Kidney epithelial cell (primary cell): ENCODE measurements around the gene ANKRD13C. TPM values are rescaled to one million over a fixed set of nuclear protein-coding genes. Genes with fewer than 3 reads are reported as not detected.

ENCODE experiments used
- DNase-seq: peaks from one replicate; pipeline ENCODE4 v3.0.0-alpha.2; 2010; ENCODE audit warnings: low read depth
- H3K27me3 ChIP-seq: 2 replicates; pipeline ENCODE4 v1.6.0; 2011; ENCODE audit warnings: low read length; ENCODE audit not compliant: control insufficient read depth, insufficient read depth
- H3K36me3 ChIP-seq: 2 replicates; pipeline ENCODE4 v1.5.1; 2011; ENCODE audit warnings: low read length; ENCODE audit not compliant: control insufficient read depth, insufficient read depth
- H3K4me3 ChIP-seq: 2 replicates; pipeline ENCODE4 v1.5.1; 2011; ENCODE audit warnings: low read depth, mild to moderate bottlenecking, control low read depth, low read length
- total RNA-seq: library from RNA; depleted of rRNA; stranded (reverse); fragments of >200 nt; gene quantifications from 2 replicates; pipeline ENCODE4 v1.2.3, GENCODE V29; 2015
- TF ChIP-seq, protein P1 (sequence below): IDR thresholded peaks from 2 replicates; pipeline ENCODE4 v1.5.1; 2011; ENCODE audit warnings: mild to moderate bottlenecking, moderate library complexity, low read length, control low read depth, inconsistent platforms; ENCODE audit not compliant: insufficient read depth, poor library complexity, severe bottlenecking

Gene ANKRD13C
- total RNA-seq, 1 donor from 2014 or later = 15.0 TPM

DNA sequence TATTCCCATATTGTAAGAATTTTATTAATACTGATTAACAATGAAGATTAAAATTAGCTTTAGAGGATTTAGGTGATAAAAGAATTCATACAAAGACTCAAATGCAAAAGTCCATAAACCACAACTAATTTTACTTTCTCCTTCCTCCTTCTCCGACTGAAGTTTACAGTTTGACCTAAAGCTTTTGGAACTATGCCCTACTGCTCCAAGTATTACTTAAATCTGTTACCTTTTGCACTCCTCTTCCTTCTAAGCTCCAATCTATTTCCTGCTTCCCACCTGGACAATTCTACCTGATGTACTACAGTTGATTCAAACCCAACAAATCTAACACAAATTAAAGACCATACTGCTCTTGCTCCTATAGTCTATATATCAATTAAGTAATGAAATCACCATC lies 36.3 kb downstream of the ANKRD13C start:
- Histone ChIP-seq H3K36me3 (no peaks in the 10 kb centered on the region), H3K27me3 (no peaks in the 10 kb centered on the region), H3K4me3 (no peak overlapping the region)
- TF ChIP-seq, protein P1, sequence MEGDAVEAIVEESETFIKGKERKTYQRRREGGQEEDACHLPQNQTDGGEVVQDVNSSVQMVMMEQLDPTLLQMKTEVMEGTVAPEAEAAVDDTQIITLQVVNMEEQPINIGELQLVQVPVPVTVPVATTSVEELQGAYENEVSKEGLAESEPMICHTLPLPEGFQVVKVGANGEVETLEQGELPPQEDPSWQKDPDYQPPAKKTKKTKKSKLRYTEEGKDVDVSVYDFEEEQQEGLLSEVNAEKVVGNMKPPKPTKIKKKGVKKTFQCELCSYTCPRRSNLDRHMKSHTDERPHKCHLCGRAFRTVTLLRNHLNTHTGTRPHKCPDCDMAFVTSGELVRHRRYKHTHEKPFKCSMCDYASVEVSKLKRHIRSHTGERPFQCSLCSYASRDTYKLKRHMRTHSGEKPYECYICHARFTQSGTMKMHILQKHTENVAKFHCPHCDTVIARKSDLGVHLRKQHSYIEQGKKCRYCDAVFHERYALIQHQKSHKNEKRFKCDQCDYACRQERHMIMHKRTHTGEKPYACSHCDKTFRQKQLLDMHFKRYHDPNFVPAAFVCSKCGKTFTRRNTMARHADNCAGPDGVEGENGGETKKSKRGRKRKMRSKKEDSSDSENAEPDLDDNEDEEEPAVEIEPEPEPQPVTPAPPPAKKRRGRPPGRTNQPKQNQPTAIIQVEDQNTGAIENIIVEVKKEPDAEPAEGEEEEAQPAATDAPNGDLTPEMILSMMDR = no peak
- no peak for DNase-seq

DNA sequence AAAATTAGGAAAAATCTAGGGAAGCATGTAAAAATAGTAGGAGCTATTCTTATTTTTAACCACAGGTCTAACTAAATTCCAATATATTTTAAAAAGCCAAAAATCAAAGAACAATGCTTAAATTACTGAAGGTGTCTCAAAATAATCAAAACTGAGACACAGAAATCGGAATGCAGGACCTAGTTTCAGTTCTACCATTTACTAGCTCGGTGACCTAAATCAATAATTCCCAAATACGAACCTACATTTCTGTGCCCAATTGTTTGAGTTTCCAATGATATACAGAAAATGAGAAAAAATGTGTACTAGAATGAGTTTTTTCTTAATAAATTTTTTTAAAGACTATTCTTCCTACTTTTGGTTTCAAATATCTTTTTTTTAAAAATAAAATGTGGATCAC lies 37.4 kb downstream of the ANKRD13C start:
- Histone ChIP-seq H3K4me3 (no peak overlapping the region), H3K27me3 (no peaks in the 10 kb centered on the region), H3K36me3 (no peaks in the 10 kb centered on the region)
- DNase-seq = no peak
- TF ChIP-seq, protein P1 = no peak

DNA sequence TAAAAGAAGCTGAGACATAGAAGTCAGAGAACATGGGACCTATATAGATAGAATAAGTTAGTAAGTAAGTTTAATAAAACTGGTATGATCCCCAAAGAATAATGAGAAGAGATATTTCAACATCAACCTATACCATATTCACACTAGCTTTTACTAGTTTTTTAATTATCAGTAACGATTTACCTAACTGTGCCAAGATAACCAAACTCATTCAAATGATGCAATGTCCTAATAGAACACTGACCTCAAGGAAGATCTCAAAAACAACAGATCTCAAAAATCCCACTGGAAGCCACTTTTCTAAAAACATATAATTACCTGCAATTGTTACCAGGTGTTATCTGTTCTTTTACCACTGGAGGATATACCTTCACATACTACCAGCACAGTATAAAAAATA lies 38.7 kb downstream of the ANKRD13C start:
- no peaks in the 10 kb centered on the region for H3K27me3 ChIP-seq
- no peaks in the 10 kb centered on the region for H3K36me3 ChIP-seq
- DNase-seq = no peak
- H3K4me3 ChIP-seq = no peak overlapping the region
- TF ChIP-seq, protein P1 = no peak

DNA sequence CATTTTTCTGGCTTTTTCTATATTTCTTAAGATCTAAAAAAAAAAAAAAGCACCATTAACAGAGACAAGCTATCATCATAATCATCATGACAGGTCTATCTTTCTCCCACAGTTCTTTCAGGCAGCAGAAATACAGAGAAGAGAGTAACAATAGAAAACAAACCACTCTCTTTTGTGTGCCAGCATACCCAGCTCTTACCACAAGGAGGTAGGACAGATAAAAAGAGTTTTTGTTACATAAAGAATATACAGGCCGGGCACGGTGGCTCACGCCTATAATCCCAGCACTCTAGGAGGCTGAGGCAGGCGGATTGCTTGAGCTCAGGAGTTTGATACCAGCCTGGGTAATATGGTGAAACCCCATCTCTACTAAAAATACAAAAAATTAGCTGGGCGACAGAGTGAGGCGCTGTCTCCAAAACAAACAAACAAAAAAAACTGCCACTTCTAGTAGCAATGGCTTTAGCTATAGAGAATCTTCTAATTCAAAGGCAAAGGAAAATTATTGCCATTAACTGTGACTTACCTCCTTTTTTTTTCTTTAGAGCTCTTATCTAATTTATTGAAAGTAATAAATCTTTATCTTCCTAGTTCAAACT lies 39.7 kb downstream of the ANKRD13C start:
- H3K36me3 ChIP-seq = no peaks in the 10 kb centered on the region
- TF ChIP-seq, protein P1 = no peak
- H3K27me3 ChIP-seq = no peaks in the 10 kb centered on the region
- no peak for DNase-seq
- H3K4me3 ChIP-seq = no peak overlapping the region

DNA sequence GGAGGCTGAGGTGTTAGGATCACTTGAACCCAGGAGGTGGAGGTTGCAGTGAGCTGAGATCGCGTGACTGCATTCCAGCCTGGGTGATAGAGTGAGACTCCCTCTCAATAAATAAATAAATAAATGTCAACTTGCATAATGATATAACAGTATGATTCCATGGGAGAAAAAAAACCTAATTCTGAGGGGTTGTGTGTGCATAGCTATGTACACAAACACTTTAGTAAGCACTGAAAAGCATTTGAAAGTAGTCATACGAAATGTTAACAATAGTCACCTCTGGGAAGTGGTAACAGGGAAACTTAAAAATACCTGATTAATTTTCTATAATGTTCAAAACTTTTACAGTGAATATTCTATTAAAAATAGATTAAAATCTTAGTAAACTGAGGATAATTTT lies 43.2 kb downstream of the ANKRD13C start:
- TF ChIP-seq, protein P1 = no peak
- no peaks in the 10 kb centered on the region for H3K36me3 ChIP-seq
- no peaks in the 10 kb centered on the region for H3K27me3 ChIP-seq
- no peak overlapping the region for H3K4me3 ChIP-seq
- no peak for DNase-seq

DNA sequence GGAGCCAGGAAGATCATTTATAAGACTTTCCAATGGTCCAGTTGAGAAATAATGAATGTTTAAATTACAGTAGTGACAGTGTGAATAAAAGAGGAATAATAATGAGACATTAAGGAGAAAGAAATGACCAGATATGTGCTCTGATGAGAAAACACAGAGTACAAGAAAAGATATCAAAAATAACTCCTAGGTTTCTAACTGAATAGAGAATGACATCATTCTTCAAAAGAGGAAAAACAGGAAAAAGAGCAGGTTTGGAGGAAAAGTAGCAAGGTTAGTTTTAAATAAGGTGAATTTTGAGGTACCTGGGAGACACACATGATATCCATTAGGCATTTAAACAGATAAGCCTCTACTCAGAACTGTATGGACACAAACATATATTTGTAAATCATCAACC lies 55.0 kb downstream of the ANKRD13C start:
- TF ChIP-seq, protein P1 = no peak
- no peak for DNase-seq
- no peaks in the 10 kb centered on the region for H3K36me3 ChIP-seq

More for the DNA sequence above, 55.0 kb downstream of the ANKRD13C start:
- Histone ChIP-seq H3K27me3 (no peaks in the 10 kb centered on the region), H3K4me3 (no peak overlapping the region)
